ENCODE measurements around the gene IKBKE. TPM values are rescaled to one million over a fixed set of nuclear protein-coding genes. Genes with fewer than 3 reads are reported as not detected.

The IKBKE gene
- total and polyA plus RNA-seq, 2 of the 8 experiments (the other 6 are each of a cell fraction or from before 2014, with no cell fraction given), result 8.6 to 12.0 TPM

- WGBS, 2 experiments (ENCODE audit: extremely low coverage in 1 of 2, insufficient coverage in 1 of 2, insufficient read length in 1 of 2, insufficient replicate concordance in 2 of 2, low coverage in 1 of 2, low lambda C conversion rate in 2 of 2, missing lambda C conversion rate in 1 of 2), result 88% methylated on average over 5 of the region's 5 CpGs; no CpG with 5 or more reads in 1 of the 2 experiments
- no peak overlapping the region for H3K23ac ChIP-seq (ENCODE audit: insufficient read length)
- no peaks in the 10 kb centered on the region for H3K79me2 ChIP-seq (ENCODE audit: control insufficient read depth in 1 of 2, insufficient read depth in 2 of 2, low read length in 2 of 2)
- no peak overlapping the region for H3K4ac ChIP-seq (replicated peaks; ENCODE audit: insufficient read length, low read depth, low read length)
- no peak overlapping the region for H3K4me3 ChIP-seq (ENCODE audit: extremely low read depth in 1 of 4, insufficient read depth in 2 of 4, low read depth in 3 of 4, low read length in 4 of 4)
- no peak overlapping the region for H3K9ac ChIP-seq (replicated peaks in 1 of 4; ENCODE audit: extremely low read depth in 1 of 4, low read depth in 3 of 4, low read length in 3 of 4)
- no peaks in the 10 kb centered on the region; a peak in 3 of 8 replicates for H3K36me3 ChIP-seq (ENCODE audit: control insufficient read depth in 2 of 4, insufficient read depth in 4 of 4, low read length in 3 of 4)
- no peak overlapping the region for H2BK20ac ChIP-seq (ENCODE audit: low read length)
- no peak overlapping the region for H2BK15ac ChIP-seq (ENCODE audit: low read length)
- no peak overlapping the region for H2AFZ ChIP-seq (ENCODE audit: low read length)
- H4K20me1 ChIP-seq (replicated peaks in 1 of 2; ENCODE audit: control insufficient read depth in 1 of 2, insufficient read depth in 2 of 2, low read length in 2 of 2), result no peaks in the 10 kb centered on the region
- H2BK5ac ChIP-seq (ENCODE audit: low read depth, low read length), result no peak overlapping the region
- POLR2A ChIA-PET (ENCODE audit: partially characterized antibody), result no interaction called here
- FAIRE-seq (no peak), DNase-seq (ENCODE audit: low read depth in 1 of 2, low spot score in 2 of 2) (no peak)
- no peak overlapping the region for H4K5ac ChIP-seq (ENCODE audit: insufficient read length, low read depth, low read length)
- peaks cover 0 to 22% (median 10%) of the 10 kb centered on the region in 4 experiments; a peak in 6 of 7 replicates for H3K4me1 ChIP-seq (replicated peaks in 1 of 4; ENCODE audit: control insufficient read depth in 3 of 4, insufficient read depth in 4 of 4, low read length in 3 of 4)
- H3K27me3 ChIP-seq (replicated peaks in 1 of 4; ENCODE audit: control insufficient read depth in 3 of 4, extremely low read depth in 1 of 4, insufficient read depth in 3 of 4, low read length in 3 of 4), result no peaks in the 10 kb centered on the region
- H2BK120ac ChIP-seq (replicated peaks; ENCODE audit: low read depth, low read length), result no peak overlapping the region
- no peaks in the 10 kb centered on the region for H3K9me3 ChIP-seq (ENCODE audit: insufficient read depth in 2 of 2, low read depth in 1 of 2, low read length in 1 of 2)
- H4K91ac ChIP-seq (replicated peaks; ENCODE audit: insufficient read length, low read length), result no peak overlapping the region
- H3K79me1 ChIP-seq (ENCODE audit: low read depth, low read length), result no peaks in the 10 kb centered on the region
- no peak overlapping the region for H3K27ac ChIP-seq (ENCODE audit: low read depth, low read length)
- no peak overlapping the region for H3K4me2 ChIP-seq (ENCODE audit: insufficient read depth in 1 of 2, low read depth in 2 of 2, low read length in 2 of 2)
- no peak overlapping the region for H2BK12ac ChIP-seq (ENCODE audit: low read depth, low read length)
- H3K18ac ChIP-seq (ENCODE audit: extremely low read depth, low read length), result no peak overlapping the region
- no peak overlapping the region for H2AK5ac ChIP-seq (ENCODE audit: low read depth, low read length)
- no peak overlapping the region for H4K8ac ChIP-seq (ENCODE audit: extremely low read depth, insufficient read depth, low read length)
- CTCF ChIA-PET (ENCODE audit: partially characterized antibody), result interaction anchor here (0.6 to 5.3 kb wide), 15 partner anchors 10 to 106 kb away, joined by 3 to 74 read pairs (median 4); no protein-coding TSS in a partner anchor
- no peaks in the 10 kb centered on the region; the same call in 1 of the 2 replicates for H3K23me2 ChIP-seq (ENCODE audit: low read depth, low read length)
- H3K14ac ChIP-seq (ENCODE audit: insufficient read length), result no peak overlapping the region
- no peak overlapping the region for H3K56ac ChIP-seq (replicated peaks; ENCODE audit: insufficient read length, low read depth, low read length)
- TF ChIP-seq SRF (IDR thresholded peaks at IDR 0.05; ENCODE audit: low read depth, low read length) (no peak), JUN (IDR thresholded peaks at IDR 0.05; ENCODE audit: low read depth, low read length) (no peak), RXRA (IDR thresholded peaks at IDR 0.05; ENCODE audit: insufficient read depth, low read depth, low read length) (no peak), SIRT6 (IDR thresholded peaks at IDR 0.05; ENCODE audit: low read length) (no peak), CREB1 (IDR thresholded peaks at IDR 0.05) (no peak), JUND (IDR thresholded peaks at IDR 0.05; ENCODE audit: low read length) (no peak), TEAD4 (IDR thresholded peaks at IDR 0.05; ENCODE audit: low read depth, low read length) (no peak), CTCF (IDR thresholded peaks at IDR 0.05; ENCODE audit: control extremely low read depth in 1 of 3, insufficient read depth in 1 of 3, low read depth in 1 of 3, low read length in 3 of 3) (no peak), CHD2 (IDR thresholded peaks at IDR 0.05; ENCODE audit: low read length) (no peak), SUZ12 (IDR thresholded peaks at IDR 0.05; ENCODE audit: low read length) (no peak), RFX5 (IDR thresholded peaks at IDR 0.05; ENCODE audit: borderline replicate concordance, low read depth, low read length) (no peak), E2F6 (IDR thresholded peaks at IDR 0.05) (no peak)
Observed at GRCh38 chr1:206477110-206477509, 6.8 kb downstream of the IKBKE start.

All from H1 (cell line).